Gastrocnemius medialis (tissue), 4 donors: ENCODE data around the gene IGF1R.

ENCODE experiments used
- CTCF ChIP-seq, 5 experiments: fragments of 450-650 bp in 3 of 5; fragments of 200-600 bp in 2 of 5; sonication (generic) in 2 of 5; IDR thresholded peaks in 4 of 5; conservative IDR thresholded peaks in 1 of 5; 1 replicate in 4 of 5; 2 replicates in 1 of 5; pipeline ENCODE4 v1.5.1; 2016 to 2019; ENCODE audit warnings: antibody characterized with exemption in 5 of 5, mild to moderate bottlenecking in 3 of 5, moderate library complexity in 3 of 5
- POLR2A ChIP-seq, 2 donors: fragments of 450-650 bp; IDR thresholded peaks; one replicate each; pipeline ENCODE4 v1.6.1; 2017; ENCODE audit warnings: antibody characterized with exemption in 2 of 2, mild to moderate bottlenecking in 2 of 2, moderate library complexity in 2 of 2

DNA sequence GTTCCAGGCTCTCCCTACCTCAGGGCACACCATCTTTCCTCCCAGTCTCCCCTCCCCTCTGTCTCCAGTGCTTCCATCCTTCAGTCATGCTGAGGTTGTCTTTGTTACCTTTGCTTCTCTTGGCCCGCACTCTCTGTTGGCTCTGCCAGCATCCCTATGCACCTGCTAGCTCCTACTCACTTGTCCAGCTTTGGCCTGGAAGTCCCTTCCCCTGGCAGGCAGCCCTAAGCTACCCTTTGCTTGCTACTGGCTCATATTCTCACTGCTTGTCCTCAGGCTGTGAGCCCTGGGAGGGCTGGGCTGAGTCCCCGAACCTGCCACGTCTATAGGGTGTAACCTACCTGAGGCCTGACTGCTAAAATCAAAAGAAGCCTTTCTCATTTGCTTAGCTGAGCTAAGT is 236.6 kb downstream of the IGF1R start:
- TF ChIP-seq POLR2A (IDR thresholded peaks at IDR 0.05) (no peak), CTCF (IDR thresholded peaks at IDR 0.05 in 4 of 5, conservative IDR thresholded peaks at IDR 0.05 in 1 of 5) (no peak)
